GM12872 (cell line): ENCODE data around the gene IGF2BP1.

Experiments
- TF ChIP-seq, protein P1 (sequence below): IDR thresholded peaks from 3 replicates; pipeline ENCODE4 v1.5.1; 2011; ENCODE audit warnings: low read depth, mild to moderate bottlenecking, low read length, moderate library complexity; ENCODE audit not compliant: insufficient read depth

IGF2BP1 gene

GRCh38 chr17:49053171-49053829 lies 56.1 kb downstream of the IGF2BP1 start:
- TF ChIP-seq, protein P1, sequence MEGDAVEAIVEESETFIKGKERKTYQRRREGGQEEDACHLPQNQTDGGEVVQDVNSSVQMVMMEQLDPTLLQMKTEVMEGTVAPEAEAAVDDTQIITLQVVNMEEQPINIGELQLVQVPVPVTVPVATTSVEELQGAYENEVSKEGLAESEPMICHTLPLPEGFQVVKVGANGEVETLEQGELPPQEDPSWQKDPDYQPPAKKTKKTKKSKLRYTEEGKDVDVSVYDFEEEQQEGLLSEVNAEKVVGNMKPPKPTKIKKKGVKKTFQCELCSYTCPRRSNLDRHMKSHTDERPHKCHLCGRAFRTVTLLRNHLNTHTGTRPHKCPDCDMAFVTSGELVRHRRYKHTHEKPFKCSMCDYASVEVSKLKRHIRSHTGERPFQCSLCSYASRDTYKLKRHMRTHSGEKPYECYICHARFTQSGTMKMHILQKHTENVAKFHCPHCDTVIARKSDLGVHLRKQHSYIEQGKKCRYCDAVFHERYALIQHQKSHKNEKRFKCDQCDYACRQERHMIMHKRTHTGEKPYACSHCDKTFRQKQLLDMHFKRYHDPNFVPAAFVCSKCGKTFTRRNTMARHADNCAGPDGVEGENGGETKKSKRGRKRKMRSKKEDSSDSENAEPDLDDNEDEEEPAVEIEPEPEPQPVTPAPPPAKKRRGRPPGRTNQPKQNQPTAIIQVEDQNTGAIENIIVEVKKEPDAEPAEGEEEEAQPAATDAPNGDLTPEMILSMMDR: no peak

DNA sequence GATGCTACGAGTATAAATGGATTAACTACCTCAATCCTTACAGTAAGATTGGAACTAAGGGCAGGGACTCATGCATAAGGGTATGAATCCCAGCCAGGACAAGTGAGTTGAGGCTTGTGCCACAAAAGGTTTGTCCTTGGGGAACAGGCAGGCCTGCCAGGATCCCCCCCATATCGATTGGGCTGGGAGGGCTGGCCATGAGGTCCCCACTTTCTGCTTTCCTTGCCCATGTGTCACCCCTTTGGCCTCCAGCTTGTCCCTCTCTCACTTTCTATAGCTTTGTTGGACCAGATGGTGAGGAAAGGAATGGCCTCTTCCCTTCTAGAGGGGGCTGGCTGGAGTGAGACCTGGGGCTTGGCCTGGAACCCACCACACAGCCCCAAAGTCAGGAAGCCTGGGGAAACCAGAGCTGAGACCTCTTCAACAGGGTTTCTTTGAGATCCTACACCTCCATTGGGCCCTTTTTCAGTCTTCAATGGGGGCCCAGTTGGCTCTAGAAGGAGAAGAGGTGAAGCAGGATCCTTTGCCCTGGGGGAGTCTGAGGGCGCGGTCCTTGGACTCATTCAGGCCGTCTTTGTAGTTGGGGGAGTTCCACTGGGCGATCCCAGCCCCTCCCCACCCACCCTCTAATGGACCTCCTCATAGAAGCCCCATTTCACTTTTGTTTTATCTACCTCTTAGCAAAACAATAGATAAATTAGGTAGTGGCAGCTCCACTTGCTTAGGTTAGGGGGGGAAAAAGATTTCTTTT lies 57.3 kb downstream of the IGF2BP1 start:
- TF ChIP-seq, protein P1: no peak

DNA sequence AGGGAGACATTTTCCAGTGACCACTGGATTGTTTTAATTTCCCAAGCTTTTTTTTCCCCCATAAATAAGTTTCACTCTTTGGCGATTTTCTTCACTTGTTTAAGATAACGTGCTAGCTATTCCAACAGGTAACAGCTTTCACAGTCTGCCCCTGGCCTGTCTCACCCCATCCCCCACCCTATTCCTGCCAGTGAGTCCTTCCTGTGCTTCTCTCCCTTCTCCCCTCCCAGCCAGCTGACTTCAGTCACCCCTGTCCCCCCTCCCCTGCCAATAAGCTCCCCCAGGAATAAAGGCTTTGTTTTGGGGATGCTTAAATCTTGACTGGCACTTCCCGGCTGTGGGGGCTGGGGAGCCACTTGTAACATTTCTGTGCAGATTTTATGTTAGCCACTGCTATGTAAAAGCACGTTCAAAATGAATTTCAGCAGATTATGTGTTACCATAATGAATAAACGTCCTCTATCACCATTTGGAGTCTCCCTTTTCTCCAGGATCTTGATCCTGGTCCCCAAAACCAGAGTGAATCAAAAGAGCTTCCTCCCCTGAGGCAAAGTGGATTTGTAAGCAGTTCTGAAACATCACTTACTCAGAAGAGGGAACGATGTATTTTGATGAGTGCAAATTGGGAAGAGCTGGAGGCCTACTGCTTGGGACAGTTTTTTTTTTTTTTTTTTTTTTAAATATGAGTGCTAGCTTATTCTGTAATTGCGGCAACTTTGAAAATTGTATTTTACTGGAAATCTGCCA lies 58.2 kb downstream of the IGF2BP1 start:
- TF ChIP-seq, protein P1: no peak

GRCh38 chr17:49061524-49061943 lies 64.3 kb downstream of the IGF2BP1 start:
- TF ChIP-seq, protein P1: no peak

DNA sequence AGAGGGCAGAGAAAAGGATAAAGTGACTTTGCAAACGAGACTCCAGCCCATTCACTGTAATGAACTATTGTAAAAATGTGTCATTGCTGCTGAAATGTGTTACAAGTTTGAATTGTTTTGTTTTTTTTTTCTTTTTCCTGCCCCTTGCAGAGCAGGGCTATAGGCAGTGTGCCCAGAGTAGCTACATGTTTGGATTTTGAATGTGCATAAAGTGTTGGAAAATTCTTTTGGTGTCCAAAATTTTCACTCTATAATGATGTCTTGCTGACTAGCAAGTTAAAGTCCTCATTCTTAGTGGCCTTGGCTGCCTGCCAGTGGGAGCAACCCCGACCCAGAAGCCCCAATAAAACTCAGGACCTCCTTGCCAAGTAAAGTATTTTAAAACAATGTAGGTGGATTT lies 66.5 kb downstream of the IGF2BP1 start:
- TF ChIP-seq, protein P1: no peak

- TF ChIP-seq, protein P1: no peak
Measured at GRCh38 chr17:49067163-49067562, 70.0 kb downstream of the IGF2BP1 start.

GRCh38 chr17:49069585-49070273 lies 72.5 kb downstream of the IGF2BP1 start:
- TF ChIP-seq, protein P1: no peak
